ENCODE results near the gene EXOC4.
"Not testable (repeated sequence)": the region's sequence is repeated elsewhere in the genome, so short reads cannot be mapped to it uniquely, and the experiment has no call there.

The EXOC4 gene

DNA sequence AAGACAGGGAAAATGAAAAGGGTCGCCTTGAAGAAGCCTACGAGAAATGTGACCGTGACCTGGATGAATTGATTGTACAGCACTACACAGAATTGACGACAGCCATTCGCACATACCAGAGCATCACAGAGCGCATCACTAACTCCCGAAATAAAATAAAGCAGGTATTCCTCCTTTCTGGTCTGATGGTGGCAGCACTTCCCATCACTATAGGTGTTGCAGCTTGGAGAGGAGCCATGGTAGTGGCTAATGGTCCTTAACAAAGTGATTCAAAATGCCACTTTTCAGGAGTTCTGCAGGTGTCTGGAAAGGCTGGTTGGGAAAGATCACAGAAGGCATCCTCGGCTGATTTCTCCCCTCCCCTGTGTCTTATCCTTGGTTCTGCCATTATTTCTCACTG lies 22.1 kb downstream of the EXOC4 start:
- TF ChIP-seq, protein P1, sequence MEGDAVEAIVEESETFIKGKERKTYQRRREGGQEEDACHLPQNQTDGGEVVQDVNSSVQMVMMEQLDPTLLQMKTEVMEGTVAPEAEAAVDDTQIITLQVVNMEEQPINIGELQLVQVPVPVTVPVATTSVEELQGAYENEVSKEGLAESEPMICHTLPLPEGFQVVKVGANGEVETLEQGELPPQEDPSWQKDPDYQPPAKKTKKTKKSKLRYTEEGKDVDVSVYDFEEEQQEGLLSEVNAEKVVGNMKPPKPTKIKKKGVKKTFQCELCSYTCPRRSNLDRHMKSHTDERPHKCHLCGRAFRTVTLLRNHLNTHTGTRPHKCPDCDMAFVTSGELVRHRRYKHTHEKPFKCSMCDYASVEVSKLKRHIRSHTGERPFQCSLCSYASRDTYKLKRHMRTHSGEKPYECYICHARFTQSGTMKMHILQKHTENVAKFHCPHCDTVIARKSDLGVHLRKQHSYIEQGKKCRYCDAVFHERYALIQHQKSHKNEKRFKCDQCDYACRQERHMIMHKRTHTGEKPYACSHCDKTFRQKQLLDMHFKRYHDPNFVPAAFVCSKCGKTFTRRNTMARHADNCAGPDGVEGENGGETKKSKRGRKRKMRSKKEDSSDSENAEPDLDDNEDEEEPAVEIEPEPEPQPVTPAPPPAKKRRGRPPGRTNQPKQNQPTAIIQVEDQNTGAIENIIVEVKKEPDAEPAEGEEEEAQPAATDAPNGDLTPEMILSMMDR (IDR thresholded peaks at IDR 0.05; ENCODE audit: borderline replicate concordance, insufficient read depth, low read depth, low read length) = no peak
- no peak overlapping the region for H3K4me3 ChIP-seq (ENCODE audit: low read depth, low read length)

- H3K4me3 ChIP-seq (ENCODE audit: low read depth, low read length) = no peak overlapping the region
- TF ChIP-seq, protein P1 (IDR thresholded peaks at IDR 0.05; ENCODE audit: borderline replicate concordance, insufficient read depth, low read depth, low read length) = no peak
These were observed 22.7 kb downstream of the EXOC4 start for GRCh38 chr7:133275446-133276095.

- H3K4me3 ChIP-seq (ENCODE audit: low read depth, low read length) = not testable (repeated sequence)
These were observed 26.1 kb downstream of the EXOC4 start for GRCh38 chr7:133278975-133279374.

GRCh38 chr7:133282094-133282493 lies 29.2 kb downstream of the EXOC4 start:
- TF ChIP-seq, protein P1 (IDR thresholded peaks at IDR 0.05; ENCODE audit: borderline replicate concordance, insufficient read depth, low read depth, low read length) = no peak
- no peak overlapping the region for H3K4me3 ChIP-seq (ENCODE audit: low read depth, low read length)

DNA sequence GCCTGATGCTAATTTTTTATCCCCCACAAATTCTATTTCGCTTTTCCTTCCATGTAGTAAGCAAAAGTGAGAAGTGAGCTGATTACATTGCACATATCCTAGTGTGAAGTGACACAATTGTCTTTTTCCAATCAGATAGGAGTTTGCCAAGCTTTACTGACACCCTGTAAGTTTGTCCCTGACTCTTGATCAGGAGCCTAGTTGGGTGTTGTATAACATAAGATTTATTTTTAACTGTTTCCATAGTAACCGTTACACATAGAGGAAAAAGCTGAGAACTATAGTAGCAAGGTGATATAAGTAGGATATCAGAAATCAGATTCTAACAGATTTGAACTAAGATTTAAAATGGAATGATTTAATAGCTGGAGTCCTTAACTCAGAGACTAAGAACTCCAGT lies 31.2 kb downstream of the EXOC4 start:
- H3K4me3 ChIP-seq (ENCODE audit: low read depth, low read length) = no peak overlapping the region
- TF ChIP-seq, protein P1 (IDR thresholded peaks at IDR 0.05; ENCODE audit: borderline replicate concordance, insufficient read depth, low read depth, low read length) = no peak

DNA sequence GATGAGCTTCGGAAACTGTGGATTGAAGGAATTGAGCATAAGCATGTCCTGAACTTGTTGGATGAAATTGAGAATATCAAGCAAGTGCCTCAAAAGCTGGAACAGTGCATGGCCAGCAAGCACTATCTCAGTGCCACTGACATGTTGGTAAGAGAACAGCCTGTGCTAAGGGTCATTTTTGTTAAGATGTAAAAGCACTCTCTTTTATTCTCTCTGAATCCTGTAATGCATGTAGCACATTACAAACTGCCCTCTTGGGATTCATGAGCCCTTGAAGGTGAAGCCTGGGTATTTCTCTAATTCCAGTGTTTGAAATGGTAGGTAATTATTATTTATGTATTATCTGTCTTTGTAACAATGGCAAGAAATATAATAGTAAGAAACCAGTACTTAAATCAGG lies 36.1 kb downstream of the EXOC4 start:
- no peak overlapping the region for H3K4me3 ChIP-seq (ENCODE audit: low read depth, low read length)
- TF ChIP-seq, protein P1 (IDR thresholded peaks at IDR 0.05; ENCODE audit: borderline replicate concordance, insufficient read depth, low read depth, low read length) = no peak

GRCh38 chr7:133290041-133290440 lies 37.2 kb downstream of the EXOC4 start:
- TF ChIP-seq, protein P1 (IDR thresholded peaks at IDR 0.05; ENCODE audit: borderline replicate concordance, insufficient read depth, low read depth, low read length) = no peak
- no peak overlapping the region for H3K4me3 ChIP-seq (ENCODE audit: low read depth, low read length)
